Astrocyte of the cerebellum (primary cell): ENCODE results near the gene CCDC68.

ENCODE experiments used
- DNase-seq: peaks from one replicate; pipeline ENCODE4 v3.0.0-alpha.2; 2011; ENCODE audit warnings: low read depth
- H3K4me3 ChIP-seq: 2 replicates; pipeline ENCODE4 v1.5.1; 2011; ENCODE audit warnings: mild to moderate bottlenecking, low read depth, low read length, moderate library complexity
- in situ Hi-C: cut with HindIII; loops from 2 replicates; pipeline ENCODE4 v1.10.0; 2017; ENCODE audit warnings: low sequenced_read_pairs
- TF ChIP-seq, protein P1 (sequence below): IDR thresholded peaks from 2 replicates; pipeline ENCODE4 v1.5.1; 2012; ENCODE audit warnings: low read length, low read depth, moderate library complexity, mild to moderate bottlenecking; ENCODE audit errors: missing control alignments

The CCDC68 gene

DNA sequence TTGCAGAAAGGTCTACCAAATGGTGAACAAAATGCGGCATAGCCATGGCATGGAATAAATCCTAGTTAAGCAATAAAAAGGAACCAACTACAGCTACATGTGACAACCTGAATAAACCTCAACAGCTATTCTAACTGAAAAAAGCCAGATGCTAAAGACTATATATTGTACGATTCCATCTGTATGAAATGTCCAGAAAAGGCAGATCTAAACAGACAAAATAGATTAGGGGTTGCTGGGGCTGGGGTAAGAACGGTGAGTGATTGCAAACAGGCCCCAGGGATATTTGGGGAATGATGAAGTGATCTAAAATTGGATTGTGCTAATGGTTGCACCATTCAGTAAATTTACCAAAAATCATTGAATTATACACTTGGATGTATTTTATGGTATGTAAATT is 2.8 kb downstream of the CCDC68 start:
- H3K4me3 ChIP-seq = no peak overlapping the region
- TF ChIP-seq, protein P1, sequence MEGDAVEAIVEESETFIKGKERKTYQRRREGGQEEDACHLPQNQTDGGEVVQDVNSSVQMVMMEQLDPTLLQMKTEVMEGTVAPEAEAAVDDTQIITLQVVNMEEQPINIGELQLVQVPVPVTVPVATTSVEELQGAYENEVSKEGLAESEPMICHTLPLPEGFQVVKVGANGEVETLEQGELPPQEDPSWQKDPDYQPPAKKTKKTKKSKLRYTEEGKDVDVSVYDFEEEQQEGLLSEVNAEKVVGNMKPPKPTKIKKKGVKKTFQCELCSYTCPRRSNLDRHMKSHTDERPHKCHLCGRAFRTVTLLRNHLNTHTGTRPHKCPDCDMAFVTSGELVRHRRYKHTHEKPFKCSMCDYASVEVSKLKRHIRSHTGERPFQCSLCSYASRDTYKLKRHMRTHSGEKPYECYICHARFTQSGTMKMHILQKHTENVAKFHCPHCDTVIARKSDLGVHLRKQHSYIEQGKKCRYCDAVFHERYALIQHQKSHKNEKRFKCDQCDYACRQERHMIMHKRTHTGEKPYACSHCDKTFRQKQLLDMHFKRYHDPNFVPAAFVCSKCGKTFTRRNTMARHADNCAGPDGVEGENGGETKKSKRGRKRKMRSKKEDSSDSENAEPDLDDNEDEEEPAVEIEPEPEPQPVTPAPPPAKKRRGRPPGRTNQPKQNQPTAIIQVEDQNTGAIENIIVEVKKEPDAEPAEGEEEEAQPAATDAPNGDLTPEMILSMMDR = no peak
- in situ Hi-C loops = no loop called here
- DNase-seq = no peak

GRCh38 chr18:54952026-54952425 is 7.2 kb downstream of the CCDC68 start:
- TF ChIP-seq, protein P1 = no peak
- no peak for DNase-seq
- in situ Hi-C loops = no loop called here
- H3K4me3 ChIP-seq = no peak overlapping the region

- no peak for DNase-seq
- H3K4me3 ChIP-seq = no peak overlapping the region
- in situ Hi-C loops = no loop called here
- TF ChIP-seq, protein P1 = no peak
These were observed 9.0 kb downstream of the CCDC68 start for GRCh38 chr18:54950221-54950620.

GRCh38 chr18:54949588-54949987 is 9.7 kb downstream of the CCDC68 start:
- DNase-seq = no peak
- TF ChIP-seq, protein P1 = no peak
- no peak overlapping the region for H3K4me3 ChIP-seq
- in situ Hi-C loops = no loop called here

- TF ChIP-seq, protein P1 = no peak
- DNase-seq = no peak
- in situ Hi-C loops = no loop called here
- H3K4me3 ChIP-seq = no peak overlapping the region
These were observed 10.9 kb downstream of the CCDC68 start for GRCh38 chr18:54948350-54948837.

DNA sequence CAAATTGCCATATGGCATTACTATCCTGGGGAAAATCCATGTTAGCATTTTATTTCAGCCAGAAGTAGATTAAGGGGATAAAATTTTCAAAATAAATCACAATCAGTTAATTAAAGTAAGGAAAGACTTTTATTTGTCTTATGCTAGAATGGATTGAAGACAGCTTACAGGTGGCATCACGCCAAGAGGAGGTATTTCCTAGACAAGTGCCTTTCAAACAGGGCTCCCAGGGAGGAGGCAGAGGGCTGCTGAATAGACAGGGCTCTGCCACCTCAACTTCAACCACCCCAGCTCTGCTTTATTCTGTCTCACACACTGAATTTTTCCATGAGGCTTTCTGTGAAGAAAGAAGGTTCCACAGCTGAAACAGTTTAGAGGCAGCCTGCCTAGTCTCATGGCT is 12.2 kb downstream of the CCDC68 start:
- in situ Hi-C loops = no loop called here
- DNase-seq = no peak
- no peak overlapping the region for H3K4me3 ChIP-seq
- TF ChIP-seq, protein P1 = no peak

DNA sequence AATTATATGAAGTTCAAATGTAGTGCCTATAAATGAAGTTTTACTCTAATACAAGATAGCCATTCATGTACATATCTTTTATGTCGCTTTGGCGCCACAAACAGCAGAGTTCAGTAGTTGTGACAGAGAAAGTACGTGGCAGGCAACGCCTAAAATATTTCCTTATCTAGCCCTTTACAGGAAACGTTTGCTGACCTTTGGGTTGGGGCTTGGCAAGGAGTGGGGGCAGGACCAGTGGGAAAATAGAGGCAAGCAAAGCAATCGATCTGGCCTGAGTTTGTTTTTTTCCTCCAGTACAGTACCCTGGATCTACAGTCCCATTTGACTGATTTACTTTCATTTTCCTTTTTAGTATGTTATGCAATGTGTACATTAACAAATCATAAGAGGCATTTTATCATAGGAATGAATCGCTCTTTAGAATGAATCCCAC is 13.1 kb downstream of the CCDC68 start:
- TF ChIP-seq, protein P1 = no peak
- in situ Hi-C loops = no loop called here
- H3K4me3 ChIP-seq = no peak overlapping the region
- DNase-seq = no peak
